ENCODE measurements around the gene RAB42. TPM values are rescaled to one million over a fixed set of nuclear protein-coding genes. Genes with fewer than 3 reads are reported as not detected.
"Not testable (repeated sequence)": the region's sequence is repeated elsewhere in the genome, so short reads cannot be mapped to it uniquely, and the experiment has no call there.

Gene RAB42, protein sequence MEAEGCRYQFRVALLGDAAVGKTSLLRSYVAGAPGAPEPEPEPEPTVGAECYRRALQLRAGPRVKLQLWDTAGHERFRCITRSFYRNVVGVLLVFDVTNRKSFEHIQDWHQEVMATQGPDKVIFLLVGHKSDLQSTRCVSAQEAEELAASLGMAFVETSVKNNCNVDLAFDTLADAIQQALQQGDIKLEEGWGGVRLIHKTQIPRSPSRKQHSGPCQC
- total RNA-seq (2014; rRNA removed; shearing (Covaris generic); ENCODE audit: low replicate concordance), result 12.5 and 14.1 TPM in 2 replicates

DNA sequence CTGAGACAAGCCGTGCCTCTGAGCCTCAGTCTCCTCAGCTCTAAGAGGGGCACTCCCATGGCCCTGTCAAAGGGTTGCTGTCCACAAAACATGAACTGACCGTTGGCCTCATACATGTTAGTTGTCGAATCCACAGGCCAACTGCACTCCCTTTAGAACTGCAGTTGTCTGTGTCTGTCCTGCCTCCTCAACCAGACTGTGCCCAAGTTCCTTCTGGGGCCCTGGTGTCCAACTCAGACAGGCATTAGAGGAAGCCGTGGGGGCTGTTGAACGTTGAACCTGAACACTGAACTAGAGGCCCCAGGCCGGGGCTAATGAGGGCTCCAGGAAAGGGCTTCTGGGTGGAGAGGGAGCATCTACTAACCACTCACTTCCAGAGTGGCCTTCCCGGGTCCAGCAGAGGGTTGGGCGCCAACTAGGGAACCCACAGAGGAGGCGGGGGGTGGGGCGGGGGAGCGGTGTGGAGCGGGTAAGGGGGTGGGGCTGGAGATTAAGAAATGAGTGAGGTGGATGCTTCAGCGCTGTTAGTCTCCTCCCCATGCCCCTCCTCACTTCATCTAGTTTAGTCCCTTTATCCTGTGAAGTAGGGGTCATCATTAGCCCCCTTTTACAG, at the start of gene RAB42:
Gene RAB42, plus strand, starts transcription at position 558 of the 613 bp plus-strand sequence. CDS start 247 bp downstream, outside the sequence.
- H3K9me3 ChIP-seq, result no peaks in the 10 kb centered on the region
- no peaks in the 10 kb centered on the region for H3K36me3 ChIP-seq
- peak within 1 kb of the TSS; percentile 46 for H3K4me3 ChIP-seq
- DNase-seq, result peak; percentile 33
- H3K27me3 ChIP-seq, result no peaks in the 10 kb centered on the region

DNA sequence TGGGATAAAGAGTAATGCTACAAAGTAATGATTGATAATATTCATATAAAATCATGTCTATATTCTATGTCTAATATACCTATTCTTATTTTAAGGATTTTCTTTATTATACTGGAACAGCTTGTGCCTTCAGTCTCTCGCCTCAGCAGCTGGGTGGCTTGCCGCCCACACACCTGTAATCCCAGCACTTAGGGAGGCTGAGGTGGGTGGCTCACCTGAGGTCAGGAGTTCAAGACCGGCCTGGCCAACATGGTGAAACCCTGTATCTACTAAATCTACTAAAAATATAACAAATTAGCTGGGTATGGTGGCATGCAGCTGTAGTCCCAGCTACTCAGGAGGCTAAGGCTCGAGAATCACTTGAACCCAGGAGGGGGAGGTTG, 46.8 kb upstream of the RAB42 start:
- DNase-seq, result no peak
- no peaks in the 10 kb centered on the region; the same call in 1 of the 2 replicates for H3K9me3 ChIP-seq
- no peaks in the 10 kb centered on the region; the same call in 1 of the 2 replicates for H3K36me3 ChIP-seq
- no peak overlapping the region for H3K4me3 ChIP-seq
- no peaks in the 10 kb centered on the region for H3K27me3 ChIP-seq

DNA sequence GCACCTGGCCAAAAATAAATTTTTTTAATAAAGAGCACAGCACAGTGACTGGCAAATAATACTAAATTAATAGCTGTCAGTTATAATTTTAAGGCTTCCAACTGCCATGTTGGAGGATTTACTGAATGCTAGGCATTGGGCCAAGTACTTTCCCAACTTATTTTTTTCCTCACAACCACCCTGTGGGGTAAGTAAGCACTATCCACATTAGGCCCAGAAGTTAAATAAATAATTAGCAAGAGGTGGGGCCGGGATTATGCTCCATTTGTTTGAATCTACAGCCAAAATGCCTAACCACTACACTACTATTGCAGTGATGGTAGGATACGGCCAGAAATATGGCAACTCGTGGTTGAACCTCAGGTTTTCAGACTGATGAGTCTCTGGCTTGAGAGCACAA, 43.7 kb upstream of the RAB42 start:
- Histone ChIP-seq H3K36me3 (no peaks in the 10 kb centered on the region), H3K4me3 (no peak overlapping the region), H3K27me3 (no peaks in the 10 kb centered on the region), H3K9me3 (no peaks in the 10 kb centered on the region)
- no peak for DNase-seq

DNA sequence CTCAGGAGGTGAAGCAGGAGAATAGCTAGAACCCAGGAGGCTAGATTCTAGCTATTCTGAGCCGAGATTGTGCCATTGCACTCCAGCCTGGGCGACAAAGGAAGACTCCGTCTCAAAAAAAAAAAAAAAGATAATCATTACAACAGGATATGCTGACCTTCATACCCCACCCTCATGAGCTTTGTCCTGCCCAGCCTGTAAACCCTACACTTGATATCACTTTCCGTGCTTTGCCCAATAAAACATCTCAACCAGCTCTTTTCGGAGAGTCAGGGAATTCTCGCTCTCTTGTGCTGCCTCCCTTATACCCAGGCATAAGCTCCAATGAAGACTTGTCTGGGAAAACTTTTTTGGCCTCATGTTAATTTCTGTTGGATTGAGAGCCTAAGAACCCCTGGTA, 40.7 kb upstream of the RAB42 start:
- Histone ChIP-seq H3K9me3 (no peaks in the 10 kb centered on the region), H3K4me3 (no peak overlapping the region), H3K36me3 (peaks cover 15% of the 10 kb centered on the region), H3K27me3 (no peaks in the 10 kb centered on the region)
- DNase-seq, result no peak

DNA sequence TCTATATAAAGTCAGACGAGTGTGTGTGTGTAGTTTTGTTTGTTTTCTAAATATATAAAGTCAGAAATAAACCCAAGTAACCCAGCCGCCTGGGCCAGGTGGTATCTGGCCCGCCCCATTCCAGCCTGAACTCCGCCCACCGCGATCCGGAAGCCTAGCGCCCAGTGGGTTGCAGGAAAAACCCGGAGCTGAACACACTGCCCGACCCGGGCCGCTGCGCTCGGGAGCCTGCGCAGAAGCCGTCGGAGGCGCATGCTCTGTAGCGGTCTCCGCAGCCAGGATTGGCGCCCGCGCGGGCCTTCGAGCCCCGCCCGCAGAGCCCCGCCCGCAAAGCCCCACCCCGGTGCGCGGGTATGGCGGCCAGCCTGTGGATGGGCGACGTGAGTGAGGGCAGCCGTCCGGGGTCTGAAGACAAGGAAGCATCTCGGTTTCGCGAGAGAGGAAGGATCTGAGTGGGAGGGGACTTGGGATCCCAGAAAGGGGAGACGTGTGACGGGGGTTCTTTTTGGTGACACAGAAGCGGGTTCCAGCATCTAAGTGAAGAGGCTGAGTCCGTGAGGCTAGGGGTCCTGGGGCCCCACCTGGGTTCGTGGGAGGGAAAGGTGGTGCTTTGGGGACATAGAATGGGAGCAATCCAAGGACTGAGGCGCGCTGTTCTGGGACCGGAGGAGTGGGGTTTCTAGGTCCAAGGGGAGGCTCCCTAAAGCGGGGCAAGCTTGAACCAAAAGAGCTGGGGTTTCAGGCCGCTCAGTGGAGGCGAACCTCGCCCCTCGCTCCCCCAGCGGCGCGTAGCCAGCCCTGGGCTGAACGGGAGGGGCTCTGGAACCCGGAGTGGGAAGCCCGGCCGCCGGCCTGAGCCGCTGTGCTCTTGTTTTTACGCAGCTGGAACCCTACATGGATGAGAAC, 39.1 kb upstream of the RAB42 start, which contains the start of gene TRNAU1AP:
Gene TRNAU1AP, plus strand, starts transcription at position 328 of the 906 bp plus-strand sequence. Its CDS starts 26 bp downstream, at position 354.
- H3K4me3 ChIP-seq, result peak within 1 kb of the TSS; percentile 82
- no peaks in the 10 kb centered on the region for H3K27me3 ChIP-seq
- H3K9me3 ChIP-seq, result no peaks in the 10 kb centered on the region
- peak; percentile 94 for DNase-seq
- peaks cover 17% of the 10 kb centered on the region for H3K36me3 ChIP-seq

DNA sequence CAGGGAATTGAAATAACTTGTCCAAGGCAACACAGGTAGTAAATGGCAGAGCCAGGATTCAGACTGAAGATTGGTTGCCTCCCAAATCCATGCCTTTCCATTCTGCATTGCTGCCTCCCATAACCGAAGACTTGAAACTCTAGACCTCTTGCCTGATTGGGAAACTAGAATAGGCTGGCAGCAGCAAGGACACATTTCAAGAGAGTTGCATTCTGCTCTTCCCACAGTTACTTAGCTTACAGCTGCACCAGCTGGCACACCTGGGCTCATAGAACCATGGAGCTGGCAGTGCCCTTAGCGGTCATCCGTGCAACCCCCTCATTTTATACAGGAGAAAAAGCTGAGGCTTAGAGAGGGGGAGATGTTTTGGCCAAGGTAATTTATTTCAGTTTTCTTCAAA, 31.2 kb upstream of the RAB42 start:
- Histone ChIP-seq H3K4me3 (no peak overlapping the region), H3K27me3 (no peaks in the 10 kb centered on the region), H3K36me3 (peaks cover 57% of the 10 kb centered on the region), H3K9me3 (no peaks in the 10 kb centered on the region)
- DNase-seq, result no peak

DNA sequence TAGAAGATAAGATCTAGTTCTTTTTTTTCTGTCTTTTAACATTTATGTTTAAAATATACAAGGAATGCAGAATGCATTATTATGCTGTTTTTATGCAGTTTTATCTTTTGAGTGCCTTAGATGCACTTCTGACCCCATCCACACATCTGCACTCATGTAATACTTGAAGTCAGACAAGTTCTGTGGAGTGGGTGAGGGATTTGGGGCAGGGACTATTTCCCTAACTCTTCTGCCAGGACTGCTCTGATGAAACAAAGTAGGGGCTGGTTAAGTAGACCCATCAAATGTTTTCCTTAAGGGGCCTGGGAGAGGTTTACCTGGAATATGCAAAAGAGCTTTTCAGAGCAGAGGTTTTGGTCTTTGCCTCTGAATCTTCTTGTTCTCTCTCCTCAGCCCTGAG, 27.8 kb upstream of the RAB42 start:
- no peak overlapping the region for H3K4me3 ChIP-seq
- DNase-seq, result no peak
- peaks cover 50% of the 10 kb centered on the region for H3K36me3 ChIP-seq

DNA sequence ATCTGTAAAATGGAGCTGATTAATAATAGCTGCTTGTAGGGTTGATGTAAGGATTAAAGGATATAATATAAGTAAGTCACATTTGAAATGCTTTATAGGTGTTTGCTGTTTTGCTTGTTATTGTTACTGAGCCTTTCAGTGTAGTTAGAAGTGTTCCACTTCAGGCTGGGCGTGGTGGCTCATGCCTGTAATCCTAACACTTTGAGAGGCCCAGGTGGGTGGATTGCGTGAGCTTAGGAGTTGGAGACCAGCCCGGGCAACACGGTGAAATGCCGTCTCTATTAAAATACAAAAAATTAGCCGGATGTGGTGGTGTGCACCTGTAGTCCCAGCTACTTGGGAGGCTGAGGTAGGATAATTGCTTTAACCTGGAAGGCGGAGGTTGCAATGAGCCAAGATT, 27.0 kb upstream of the RAB42 start:
- H3K9me3 ChIP-seq, result no peaks in the 10 kb centered on the region
- no peak overlapping the region for H3K4me3 ChIP-seq
- H3K36me3 ChIP-seq, result peaks cover 44% of the 10 kb centered on the region
- DNase-seq, result no peak
- no peaks in the 10 kb centered on the region for H3K27me3 ChIP-seq

More for the DNA sequence above, 27.8 kb upstream of the RAB42 start:
- no peaks in the 10 kb centered on the region for H3K9me3 ChIP-seq
- no peaks in the 10 kb centered on the region for H3K27me3 ChIP-seq

DNA sequence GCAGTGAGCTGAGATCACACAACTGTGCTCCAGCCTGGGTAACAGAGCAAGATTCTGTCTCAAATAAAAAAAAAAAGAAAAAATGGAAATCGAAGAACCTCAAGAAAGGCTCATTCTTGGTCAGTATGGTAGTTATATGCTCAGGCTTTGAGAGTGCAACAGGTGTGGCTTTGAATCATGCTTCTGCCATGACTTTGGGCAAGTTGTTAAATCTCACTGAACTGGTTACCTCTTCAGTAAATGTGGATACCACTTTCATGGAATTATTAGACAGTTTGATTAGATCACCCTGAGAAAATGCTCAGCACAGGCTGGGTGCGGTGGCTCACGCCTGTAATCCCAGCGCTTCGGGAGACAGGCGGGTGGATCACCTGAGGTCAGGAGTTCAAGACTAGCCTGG, 26.3 kb upstream of the RAB42 start:
- Histone ChIP-seq H3K9me3 (no peaks in the 10 kb centered on the region), H3K36me3 (peaks cover 41% of the 10 kb centered on the region), H3K4me3 (no peak overlapping the region), H3K27me3 (no peaks in the 10 kb centered on the region)
- DNase-seq, result no peak

DNA sequence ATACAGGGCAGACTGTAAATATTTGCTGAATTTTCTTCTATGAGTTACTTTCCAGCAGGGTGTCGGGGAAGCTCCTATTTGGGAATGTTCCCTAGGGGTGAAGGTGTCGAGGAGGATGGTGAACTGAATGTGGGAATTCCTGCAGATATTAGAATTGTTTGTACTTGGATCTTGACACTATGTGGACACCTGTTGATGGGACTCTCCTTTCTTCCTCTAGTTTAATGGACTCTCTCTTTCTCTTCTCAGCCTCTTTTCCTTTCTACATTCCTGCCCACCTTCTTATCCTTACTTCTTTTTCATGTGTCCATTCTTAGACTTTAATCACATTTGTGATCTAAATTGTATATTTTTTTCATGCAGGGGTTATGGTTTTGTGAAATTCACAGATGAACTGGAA, 25.1 kb upstream of the RAB42 start:
- Histone ChIP-seq H3K9me3 (no peaks in the 10 kb centered on the region), H3K27me3 (no peaks in the 10 kb centered on the region), H3K36me3 (peaks cover 44% of the 10 kb centered on the region), H3K4me3 (no peak overlapping the region)
- DNase-seq, result no peak

DNA sequence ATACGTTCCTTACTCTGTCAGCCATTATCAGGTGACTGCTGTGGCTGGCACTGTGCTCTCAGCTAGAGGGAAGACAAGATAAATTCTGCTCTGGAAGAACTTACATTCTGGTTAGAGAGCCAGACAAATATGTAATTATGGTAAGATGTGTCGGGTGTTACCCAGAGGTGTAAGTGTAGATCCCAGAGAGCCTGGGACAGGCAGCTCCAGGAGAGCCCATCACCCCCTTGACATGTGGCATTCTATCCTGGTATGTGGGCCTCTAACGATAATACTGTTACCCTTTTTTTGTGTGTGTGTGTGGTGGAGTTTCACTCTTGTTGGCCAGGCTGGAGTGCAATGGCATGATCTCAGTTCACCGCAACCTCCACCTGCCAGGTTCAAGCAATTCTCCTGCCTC, 20.2 kb upstream of the RAB42 start:
- Histone ChIP-seq H3K36me3 (peaks cover 38% of the 10 kb centered on the region), H3K9me3 (no peaks in the 10 kb centered on the region), H3K4me3 (no peak overlapping the region), H3K27me3 (no peaks in the 10 kb centered on the region)
- DNase-seq, result no peak

DNA sequence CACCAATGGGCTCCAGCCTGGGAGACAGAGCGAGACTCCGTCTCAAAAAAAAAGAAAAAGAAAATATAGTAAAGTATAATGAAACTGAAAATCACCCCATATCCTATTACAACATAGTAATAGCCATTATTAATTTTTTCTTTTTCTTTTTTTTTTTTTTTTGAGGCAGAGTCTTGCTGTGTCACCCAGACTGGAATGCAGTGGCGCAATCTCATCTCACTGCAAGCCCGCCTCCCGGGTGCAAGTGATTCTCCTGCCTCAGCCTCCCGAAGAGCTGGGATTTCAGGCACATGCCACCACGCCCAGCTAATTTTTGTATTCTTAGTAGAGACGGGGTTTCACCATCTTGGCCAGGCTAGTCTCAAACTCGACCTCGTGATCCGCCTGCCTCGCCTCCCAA, 19.2 kb upstream of the RAB42 start:
- not testable (repeated sequence) for DNase-seq, H3K9me3 ChIP-seq, H3K4me3 ChIP-seq, H3K27me3 ChIP-seq
- H3K36me3 ChIP-seq, result peaks cover 42% of the 10 kb centered on the region

DNA sequence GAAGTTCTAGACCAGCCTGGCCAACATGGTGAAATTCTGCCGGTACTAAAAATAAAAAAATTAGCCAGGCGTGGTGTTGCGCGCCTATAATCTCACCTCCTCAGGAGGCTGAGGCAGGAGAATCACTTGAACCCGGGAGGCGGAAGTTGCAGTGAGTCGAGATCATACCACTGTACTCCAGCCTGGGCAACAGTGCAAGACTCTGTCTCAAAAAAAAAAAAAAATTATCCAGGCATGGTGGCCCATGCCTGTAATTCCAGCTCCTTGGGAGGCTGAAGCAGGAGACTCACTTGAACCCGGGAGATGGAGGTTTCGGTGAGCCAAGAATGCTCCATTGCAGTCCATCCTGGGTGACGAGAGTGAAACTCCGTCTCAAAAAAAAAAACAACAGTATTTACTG, 18.5 kb upstream of the RAB42 start:
- H3K36me3 ChIP-seq, result peaks cover 49% of the 10 kb centered on the region
- DNase-seq, result no peak

DNA sequence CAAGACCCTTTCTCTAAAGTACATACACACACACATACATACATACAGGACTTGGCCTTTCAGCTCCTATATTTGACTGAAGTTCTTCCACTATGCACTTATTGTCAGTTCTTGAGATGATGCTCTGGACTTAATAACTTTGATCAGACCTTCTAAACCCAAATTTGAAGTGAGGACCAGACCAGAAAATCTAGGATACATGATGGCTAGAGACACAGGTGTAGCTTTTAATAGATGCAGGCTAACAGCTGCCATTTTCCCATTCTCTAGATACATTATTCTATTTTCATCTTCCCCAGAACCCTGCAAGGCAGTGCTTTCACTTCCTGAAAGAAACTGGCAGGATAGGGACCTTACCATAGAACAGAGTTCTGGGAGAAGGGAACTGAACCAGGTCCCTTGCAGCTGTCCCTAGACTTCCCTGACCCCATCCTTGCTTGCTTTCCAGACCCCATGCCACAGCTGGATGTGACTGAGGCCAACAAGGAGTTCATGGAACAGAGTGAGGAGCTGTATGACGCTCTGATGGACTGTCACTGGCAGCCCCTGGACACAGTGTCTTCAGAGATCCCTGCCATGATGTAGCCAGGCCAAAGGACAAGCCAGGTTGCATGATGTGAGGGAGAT, 14.9 kb upstream of the RAB42 start:
- peaks cover 59% of the 10 kb centered on the region for H3K36me3 ChIP-seq
- no peaks in the 10 kb centered on the region for H3K9me3 ChIP-seq
- H3K27me3 ChIP-seq, result no peaks in the 10 kb centered on the region
- no peak overlapping the region for H3K4me3 ChIP-seq
- DNase-seq, result peak; percentile 42

More for the DNA sequence above, 18.5 kb upstream of the RAB42 start:
- H3K4me3 ChIP-seq, result no peak overlapping the region
- H3K9me3 ChIP-seq, result no peaks in the 10 kb centered on the region
- no peaks in the 10 kb centered on the region for H3K27me3 ChIP-seq

DNA sequence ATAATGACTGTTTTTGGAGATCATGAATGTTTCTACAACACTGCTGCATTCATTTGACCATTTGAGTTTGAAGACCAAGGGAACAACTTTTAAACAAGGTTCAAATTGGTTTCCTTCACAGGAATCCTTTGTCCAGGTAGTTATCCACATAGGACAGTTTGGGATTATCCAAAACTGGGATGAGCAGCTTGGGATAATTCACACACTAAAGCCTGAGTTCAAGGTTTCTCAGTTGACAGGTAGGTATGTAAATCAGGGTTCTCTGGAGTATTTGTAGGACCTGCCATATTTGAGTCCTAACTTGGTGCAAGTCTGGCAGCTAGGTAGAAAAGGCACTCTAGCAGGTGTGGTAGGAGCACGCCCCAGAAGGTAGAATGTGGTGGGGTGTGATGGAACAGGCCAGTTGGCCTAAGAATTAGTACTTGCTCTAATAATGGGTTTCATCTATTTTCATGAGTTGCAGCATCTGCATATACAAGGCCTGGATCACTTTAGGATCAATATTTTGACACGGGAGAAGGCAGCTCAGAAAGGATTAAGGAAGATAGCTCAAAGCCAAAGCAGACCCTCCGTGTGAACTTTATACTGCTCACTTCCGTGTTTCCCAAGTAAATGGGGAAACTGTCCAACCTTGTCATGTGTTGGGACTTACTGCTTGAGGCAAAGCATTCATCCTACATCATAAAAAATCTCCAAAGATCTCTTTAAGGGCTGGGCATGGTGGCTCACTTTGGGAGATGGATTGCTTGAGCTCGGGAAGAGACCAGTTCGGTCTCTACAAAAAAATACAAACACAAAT, 14.1 kb upstream of the RAB42 start:
- DNase-seq, result no peak
- H3K4me3 ChIP-seq, result no peak overlapping the region
- H3K36me3 ChIP-seq, result peaks cover 54% of the 10 kb centered on the region
- H3K9me3 ChIP-seq, result no peaks in the 10 kb centered on the region
- H3K27me3 ChIP-seq, result no peaks in the 10 kb centered on the region

DNA sequence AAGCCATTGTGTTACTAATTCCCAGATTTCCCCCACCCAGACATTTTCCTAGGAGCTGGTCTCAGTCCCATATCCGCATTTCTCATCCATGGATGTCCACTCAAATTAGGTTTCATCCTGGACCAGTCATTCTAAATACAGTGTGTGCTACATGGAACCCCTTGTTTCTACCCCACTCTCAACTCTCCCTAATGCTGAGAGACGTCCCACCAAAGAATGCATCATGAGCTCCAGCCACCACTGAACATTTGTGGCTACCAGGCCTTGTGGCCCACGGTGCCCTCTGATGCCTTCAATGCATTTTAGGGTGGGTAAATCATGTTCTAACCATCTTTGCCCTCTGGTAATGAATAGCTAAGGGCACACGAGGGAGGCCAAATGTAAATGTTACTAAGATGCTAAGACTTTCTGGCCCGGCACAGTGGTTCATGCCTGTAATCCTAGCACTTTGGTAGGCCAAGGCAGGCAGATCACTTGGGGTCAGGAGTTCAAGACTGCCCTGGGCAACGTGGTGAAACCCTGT, 13.3 kb upstream of the RAB42 start:
- Histone ChIP-seq H3K4me3 (peak overlapping the region; percentile 95), H3K9me3 (no peaks in the 10 kb centered on the region), H3K36me3 (peaks cover 51% of the 10 kb centered on the region), H3K27me3 (no peaks in the 10 kb centered on the region)
- no peak for DNase-seq

Data from MG63 (cell line).